HepG2 (cell line): Measurements from ENCODE around the gene ASIC3. TPM values are rescaled to one million over a fixed set of nuclear protein-coding genes. Genes with fewer than 3 reads are reported as not detected.

Source experiments
- FOXO4 ChIP-seq: sonication (generic); formaldehyde crosslinking; conservative IDR thresholded peaks from 2 replicates; pipeline ENCODE4 v1.8.1; 2023; ENCODE audit warnings: missing genetic modification reagents
- HIC2 ChIP-seq: sonication (generic); formaldehyde crosslinking; IDR thresholded peaks from 2 replicates; pipeline ENCODE4 v1.9.0; 2022; ENCODE audit warnings: low read depth, missing genetic modification reagents
- HMG20A ChIP-seq: IDR thresholded peaks from 2 replicates; pipeline ENCODE4 v1.6.1; 2016; ENCODE audit warnings: borderline replicate concordance
- MYNN ChIP-seq: sonication (generic); formaldehyde crosslinking; IDR thresholded peaks from 2 replicates; pipeline ENCODE4 v1.4.0; 2020; ENCODE audit warnings: mild to moderate bottlenecking, low read depth, missing genetic modification reagents
- NFE2 ChIP-seq: sonication (generic); formaldehyde crosslinking; IDR thresholded peaks from 2 replicates; pipeline ENCODE4 v1.4.0; 2020; ENCODE audit warnings: missing genetic modification reagents
- NFYC ChIP-seq: IDR thresholded peaks from 2 replicates; pipeline ENCODE4 v1.6.1; 2016; ENCODE audit warnings: missing genetic modification reagents, missing compliant biosample characterization
- PCBP2 ChIP-seq: fragments of 200-400 bp; formaldehyde crosslinking; optimal IDR thresholded peaks from 2 replicates; pipeline ENCODE3; 2018; ENCODE audit warnings: low read length, low read depth; ENCODE audit not compliant: poor library complexity, severe bottlenecking
- RNF2 ChIP-seq: fragments of 450-650 bp; conservative IDR thresholded peaks from 2 replicates; pipeline ENCODE4 v1.6.1; 2016; ENCODE audit warnings: low read depth
- SIX4 ChIP-seq: sonication (generic); formaldehyde crosslinking; IDR thresholded peaks from 2 replicates; pipeline ENCODE4 v1.4.0; 2020; ENCODE audit warnings: missing genetic modification reagents
- SP4 ChIP-seq: sonication (generic); formaldehyde crosslinking; IDR thresholded peaks from 2 replicates; pipeline ENCODE4 v1.8.1; 2023; ENCODE audit warnings: mild to moderate bottlenecking, missing genetic modification reagents
- TCF7 ChIP-seq: sonication (generic); IDR thresholded peaks from 2 replicates; pipeline ENCODE4 v1.6.1; 2016; ENCODE audit warnings: antibody characterized with exemption, low read depth
- ZBTB37 ChIP-seq: sonication (generic); formaldehyde crosslinking; IDR thresholded peaks from 2 replicates; pipeline ENCODE4 v1.4.0; 2020; ENCODE audit warnings: mild to moderate bottlenecking, missing genetic modification reagents
- ZHX2 ChIP-seq, 2 experiments: sonication (generic) in 1 of 2; formaldehyde crosslinking in 1 of 2; IDR thresholded peaks; 2 replicates each; pipeline versions ENCODE4 v1.6.1 to v1.9.0; 2014 to 2022; ENCODE audit warnings: antibody characterized with exemption in 1 of 2, borderline replicate concordance in 1 of 2, inconsistent platforms in 1 of 2, low read depth in 1 of 2, missing genetic modification reagents in 1 of 2
- ZNF343 ChIP-seq: sonication (generic); formaldehyde crosslinking; IDR thresholded peaks from 2 replicates; pipeline ENCODE4 v1.4.0; 2020; ENCODE audit warnings: mild to moderate bottlenecking, missing genetic modification reagents
- ZNF350 ChIP-seq: sonication (generic); formaldehyde crosslinking; IDR thresholded peaks from 2 replicates; pipeline ENCODE4 v1.4.0; 2020; ENCODE audit warnings: mild to moderate bottlenecking, low read depth, missing genetic modification reagents, borderline replicate concordance
- ZNF484 ChIP-seq: sonication (generic); formaldehyde crosslinking; IDR thresholded peaks from 2 replicates; pipeline ENCODE4 v1.5.1; 2020; ENCODE audit warnings: mild to moderate bottlenecking, low read depth, missing genetic modification reagents, borderline replicate concordance
- ZNF709 ChIP-seq: sonication (generic); formaldehyde crosslinking; IDR thresholded peaks from 2 replicates; pipeline ENCODE4 v1.5.0; 2020; ENCODE audit warnings: mild to moderate bottlenecking, missing genetic modification reagents
- ZNF790 ChIP-seq: sonication (generic); formaldehyde crosslinking; IDR thresholded peaks from 2 replicates; pipeline ENCODE4 v1.8.0; 2022; ENCODE audit warnings: missing genetic modification reagents, mild to moderate bottlenecking, borderline replicate concordance
- polyA plus RNA-seq, 8 experiments: library from polyadenylated mRNA; depleted of rRNA in 3 of 8; stranded (reverse) in 7 of 8; unstranded in 1 of 8; fragments of >200 nt; fragmentation: Illumina TruSeq in 4 of 8; extraction: Trizol in 4 of 8; gene quantifications; 2 replicates each; pipeline versions ENCODE4 v1.2.1 to v1.2.3, GENCODE V29; 2011 to 2016; ENCODE audit warnings: low read depth in 4 of 8, missing spikeins in 1 of 8, mixed read lengths in 1 of 8; ENCODE audit not compliant: insufficient read depth in 1 of 8
- total RNA-seq, 5 experiments: library from RNA; depleted of rRNA; stranded (reverse); fragments of >200 nt; fragmentation: Illumina TruSeq; extraction: Trizol; gene quantifications; 2 replicates each; pipeline ENCODE4 v1.2.3, GENCODE V29; 2016; ENCODE audit warnings: low read depth in 1 of 5

Gene ASIC3
- total and polyA plus RNA-seq, 2 of the 13 experiments (the other 11 are each of a cell fraction or from before 2014, with no cell fraction given), result 0.51 TPM; not detected in 1

- no peak for TF ChIP-seq NFE2 (CRISPR knock-in tag)
- peak; percentile 99 for TF ChIP-seq HIC2 (CRISPR knock-in tag)
- TF ChIP-seq ZNF350 (CRISPR knock-in tag), result no peak
- TF ChIP-seq ZNF709, result peak; percentile 91
- TF ChIP-seq RNF2, result 0 out of 2 replicates have a peak, but pooled peaks have one; percentile 43
- no peak for TF ChIP-seq ZNF790
- TF ChIP-seq PCBP2, result no peak
- TF ChIP-seq SIX4 (CRISPR knock-in tag), result no peak
- 0 out of 2 replicates have a peak, but pooled peaks have one; percentile 52 for TF ChIP-seq MYNN (CRISPR knock-in tag)
- TF ChIP-seq ZNF484 (CRISPR knock-in tag), result no peak
- TF ChIP-seq TCF7, result no peak
- no peak for TF ChIP-seq SP4 (CRISPR knock-in tag)
- TF ChIP-seq FOXO4 (CRISPR knock-in tag), result no peak
- no peak for TF ChIP-seq HMG20A (CRISPR knock-in tag)
- no peak for TF ChIP-seq ZHX2 (IDR thresholded peaks at IDR 0.05; ENCODE audit: low read depth)
- TF ChIP-seq ZHX2 (CRISPR knock-in tag; IDR thresholded peaks at IDR 0.05; ENCODE audit: borderline replicate concordance), result 0 out of 2 replicates have a peak, but pooled peaks have one; percentile 28
- TF ChIP-seq NFYC (CRISPR knock-in tag), result no peak
- 0 out of 2 replicates have a peak, but pooled peaks have one; percentile 35 for TF ChIP-seq ZNF343 (CRISPR knock-in tag)
- no peak for TF ChIP-seq ZBTB37 (CRISPR knock-in tag)
Measured at GRCh38 chr7:151087245-151088018, 39.1 kb downstream of the ASIC3 start (continued).
